Measurements from ENCODE around the gene LRRN2. TPM values are rescaled to one million over a fixed set of nuclear protein-coding genes. Genes with fewer than 3 reads are reported as not detected.

The LRRN2 gene
- total and polyA plus RNA-seq, 2 of the 8 experiments (the other 6 are each of a cell fraction or from before 2014, with no cell fraction given) = 1.8 to 2.3 TPM

GRCh38 chr1:204583909-204584632 is 101.5 kb downstream of the LRRN2 start (continued):
- no peak for TF ChIP-seq CHD7 (IDR thresholded peaks at IDR 0.05; ENCODE audit: insufficient replicate concordance, low read length)
